HG03439 (cell line): ENCODE measurements around the gene ERCC8.

Source experiments
- ATAC-seq: cut with Tn5 transposase; IDR thresholded peaks from one replicate; pipeline ENCODE4 v1.9.1; 2021; ENCODE audit warnings: mild to moderate bottlenecking, moderate library complexity; ENCODE audit not compliant: unreplicated experiment

Gene ERCC8

DNA sequence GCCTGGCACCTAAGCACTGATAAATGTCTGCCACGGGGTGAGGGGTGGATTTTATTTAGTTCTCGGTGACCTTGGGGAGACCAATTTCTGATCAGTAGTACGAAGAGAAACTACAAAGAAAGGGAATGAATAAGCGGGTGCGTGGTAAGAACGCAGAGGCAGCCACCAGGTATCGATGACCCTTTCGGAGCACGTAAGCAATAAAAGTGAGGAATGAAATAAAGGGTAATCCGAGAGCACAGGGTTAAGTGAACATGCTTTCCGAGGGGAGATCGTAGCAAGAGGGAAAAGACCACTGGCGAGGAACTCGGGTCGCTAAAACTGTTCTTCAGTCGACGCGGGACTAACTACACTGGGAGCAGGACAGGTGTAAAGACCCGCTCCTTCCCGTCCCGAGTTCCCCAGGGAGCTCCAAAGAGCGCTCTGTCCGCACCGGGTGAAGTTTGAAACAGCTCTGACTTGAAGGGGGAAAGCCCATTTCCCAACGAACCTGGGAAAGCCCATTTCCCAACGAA, 101.9 kb downstream of the ERCC8 start:
- ATAC-seq = no peak

DNA sequence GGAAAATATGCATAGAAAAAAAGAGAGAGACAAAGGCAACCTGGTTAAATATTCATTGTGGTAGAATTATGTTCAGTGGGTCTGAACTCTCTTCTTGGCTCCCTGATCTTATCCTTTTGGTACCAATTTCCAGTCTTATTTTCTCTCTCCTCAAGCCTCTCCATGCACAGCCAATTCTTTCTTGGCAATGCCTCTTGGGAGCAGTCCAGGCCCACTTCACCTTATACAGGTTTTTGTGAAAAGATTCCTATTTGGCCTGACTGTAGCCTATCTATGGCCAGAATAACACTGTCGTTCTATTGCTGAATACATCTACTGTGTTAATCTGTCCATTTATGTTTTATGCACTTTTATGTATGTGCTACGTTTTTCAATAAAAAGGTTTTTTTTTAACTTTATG, 103.5 kb downstream of the ERCC8 start:
- ATAC-seq = no peak

DNA sequence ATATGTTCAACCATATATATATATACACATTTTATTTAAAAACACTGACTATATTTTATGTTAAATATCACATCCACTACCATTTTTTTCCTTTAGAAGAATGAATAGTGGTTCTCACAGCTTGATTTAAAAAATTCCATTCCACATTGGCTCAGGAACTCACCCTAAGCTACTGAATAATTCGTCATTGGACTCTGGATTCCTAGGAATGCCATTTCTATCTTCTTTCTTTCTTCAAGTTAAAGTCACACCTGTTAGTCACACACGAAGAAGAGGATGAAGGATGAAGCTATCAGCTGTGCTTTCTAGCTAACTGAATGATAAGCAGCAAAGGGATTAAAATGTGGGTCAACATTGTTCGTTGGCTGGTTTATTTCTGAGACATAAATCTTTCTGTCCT, 108.7 kb downstream of the ERCC8 start:
- ATAC-seq = no peak

DNA sequence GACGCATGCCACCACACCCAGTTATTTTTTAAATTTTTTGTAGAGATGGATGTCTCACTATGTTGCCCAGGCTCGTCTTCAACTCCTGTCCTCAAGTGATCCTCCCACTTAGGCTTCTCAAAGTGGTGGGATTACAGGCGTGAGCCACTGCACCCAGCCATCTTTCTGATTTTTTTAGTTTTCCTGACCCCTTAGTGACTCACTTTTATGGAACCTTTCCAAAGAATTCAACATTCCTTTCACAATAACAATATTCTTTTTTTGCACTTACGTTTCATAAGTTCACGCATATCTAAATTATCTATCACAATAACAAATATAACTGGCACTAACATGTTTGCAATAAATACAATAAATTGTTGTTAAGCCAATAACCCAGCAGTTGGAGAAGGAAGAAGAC, 109.3 kb downstream of the ERCC8 start:
- ATAC-seq = no peak

DNA sequence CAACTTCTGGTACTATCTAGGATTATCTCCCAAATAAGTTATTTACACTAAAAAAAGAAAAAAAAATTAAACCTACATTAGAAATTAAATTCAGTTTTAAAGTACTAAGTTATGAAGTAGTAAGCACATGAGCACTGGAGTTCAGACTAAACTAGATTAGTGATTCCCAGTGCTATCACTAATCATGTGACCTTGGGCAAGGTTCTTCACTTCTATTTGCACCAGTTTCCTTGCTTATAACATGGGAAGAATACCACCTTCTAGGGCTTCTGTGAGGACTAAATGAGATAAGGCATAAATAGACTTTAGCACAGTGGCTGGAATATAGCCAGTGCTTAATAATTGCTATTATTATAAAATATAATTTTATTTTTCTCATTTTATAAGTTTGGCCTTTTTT, 111.3 kb downstream of the ERCC8 start:
- no peak for ATAC-seq

DNA sequence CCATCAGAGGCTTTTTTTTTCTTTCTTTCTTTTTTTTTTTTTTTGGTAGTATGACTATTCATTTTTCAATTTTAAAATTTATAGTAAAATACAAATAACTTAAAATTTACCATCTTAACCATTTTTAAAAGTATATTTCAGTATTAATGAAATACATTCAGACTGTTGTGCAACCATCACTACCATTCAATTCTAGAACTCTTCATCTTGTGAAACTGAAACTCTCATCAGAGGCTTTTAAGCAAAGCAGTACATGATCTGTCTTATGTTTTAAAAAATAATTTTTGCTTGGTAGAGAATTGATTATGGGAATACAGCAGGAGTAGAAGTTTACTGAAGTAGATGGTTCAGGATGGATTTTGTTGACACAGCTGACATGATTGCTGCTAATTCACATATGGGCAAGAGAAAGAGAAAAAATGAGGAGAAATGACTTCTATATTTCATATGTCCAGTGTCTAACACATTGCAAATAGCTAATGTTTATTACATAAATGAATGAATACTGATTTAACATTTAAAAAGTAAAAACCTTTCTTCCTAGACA, 114.2 kb downstream of the ERCC8 start:
- ATAC-seq = peak; percentile 71

DNA sequence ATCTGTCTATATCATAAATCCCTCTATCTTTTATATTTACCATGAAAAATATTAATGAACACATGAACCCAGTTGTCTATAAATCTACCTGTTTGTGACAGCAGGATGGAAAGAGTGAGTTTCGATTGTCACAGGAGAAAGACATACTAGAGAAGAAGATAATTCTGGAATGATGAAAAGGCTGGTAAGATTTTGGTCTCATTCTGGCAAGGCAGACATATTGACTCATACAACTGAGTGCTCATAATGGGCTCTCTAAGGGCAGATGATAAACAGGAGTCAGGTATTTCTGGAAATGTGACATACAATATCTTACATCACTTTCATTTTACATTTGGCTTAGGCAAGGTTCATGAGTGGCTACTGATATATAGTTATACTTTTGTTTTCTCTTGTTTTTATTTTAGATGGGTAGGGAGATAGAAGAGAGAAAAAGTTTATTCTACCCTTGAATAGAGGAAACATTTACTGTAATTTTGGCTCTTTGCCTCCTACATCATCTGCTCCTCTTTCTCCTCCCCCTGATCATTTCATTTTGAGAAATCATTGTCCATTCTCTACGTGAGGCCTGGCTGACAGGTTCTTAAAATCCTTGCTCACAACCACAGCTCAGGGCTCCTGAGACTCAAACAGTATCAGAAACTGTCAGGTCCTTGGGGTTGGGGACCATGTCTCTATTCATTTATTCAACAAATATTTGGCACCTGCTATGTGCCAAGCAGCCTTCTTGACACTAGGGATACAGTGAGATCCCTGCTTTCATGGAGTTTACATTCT, 115.2 kb downstream of the ERCC8 start:
- ATAC-seq = no peak

DNA sequence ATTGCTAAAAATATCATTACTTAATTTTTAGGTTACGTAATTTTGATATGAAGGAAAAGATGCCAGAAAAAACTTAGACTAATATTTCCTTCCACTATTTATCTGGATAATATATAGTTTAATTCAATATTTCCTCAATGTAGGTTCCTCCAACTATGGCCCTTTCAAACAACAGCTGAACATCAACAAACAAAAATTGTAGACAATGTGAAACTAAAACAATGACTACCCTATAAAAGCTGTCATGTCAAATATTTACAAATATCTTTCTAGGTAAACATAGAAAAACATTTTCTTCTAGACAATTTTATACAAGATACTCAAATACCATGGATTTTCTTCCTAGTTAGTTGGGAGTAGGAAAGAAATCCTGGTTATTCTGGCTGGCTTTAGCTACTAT, 117.7 kb downstream of the ERCC8 start:
- no peak for ATAC-seq

DNA sequence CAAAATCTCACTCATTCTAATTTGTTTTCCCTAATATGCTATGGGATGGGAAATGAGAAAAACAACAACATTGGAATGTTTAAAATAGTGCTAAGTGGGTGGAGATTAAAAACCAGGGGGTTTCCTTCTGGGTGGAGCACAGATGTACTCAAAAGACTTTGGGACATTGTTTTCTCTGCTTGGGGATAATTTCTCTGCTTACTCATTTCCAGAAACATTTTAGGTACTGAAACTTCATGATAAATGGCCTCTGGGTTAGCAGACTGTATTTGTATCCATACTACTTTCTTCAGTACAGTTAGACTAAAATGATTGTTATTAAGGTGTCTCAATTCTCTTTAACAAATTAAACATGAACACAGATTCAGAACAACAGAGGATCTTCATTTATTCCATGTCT, 118.2 kb downstream of the ERCC8 start:
- ATAC-seq = peak; percentile 69
